SKM-1 (cell line): ENCODE measurements around the gene OR52H1.

ENCODE experiments used
- DNase-seq: peaks from one replicate; lab custom pipeline; 2025; ENCODE audit not compliant: unreplicated experiment; lab: John Stamatoyannopoulos, UW

Gene OR52H1

DNA sequence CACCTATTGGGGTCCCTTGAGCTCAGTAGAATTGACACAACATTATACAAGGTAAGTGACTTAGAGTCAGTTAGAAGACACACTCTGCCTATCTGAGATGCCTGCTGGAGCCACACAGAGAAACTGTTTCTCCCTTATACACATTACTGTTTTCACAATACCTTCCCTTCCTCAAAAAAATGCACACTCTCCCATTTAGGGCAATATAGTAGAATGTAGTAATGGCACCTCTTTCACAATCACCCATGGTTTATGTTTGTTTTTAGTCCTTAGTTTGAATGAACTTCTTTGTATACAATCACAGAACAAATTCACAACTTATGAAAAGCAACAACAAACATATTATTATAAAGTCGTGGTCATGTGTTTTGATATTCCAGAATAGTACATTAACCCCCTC lies 14.3 kb downstream of the OR52H1 start:
- DNase-seq: peak; percentile 24

DNA sequence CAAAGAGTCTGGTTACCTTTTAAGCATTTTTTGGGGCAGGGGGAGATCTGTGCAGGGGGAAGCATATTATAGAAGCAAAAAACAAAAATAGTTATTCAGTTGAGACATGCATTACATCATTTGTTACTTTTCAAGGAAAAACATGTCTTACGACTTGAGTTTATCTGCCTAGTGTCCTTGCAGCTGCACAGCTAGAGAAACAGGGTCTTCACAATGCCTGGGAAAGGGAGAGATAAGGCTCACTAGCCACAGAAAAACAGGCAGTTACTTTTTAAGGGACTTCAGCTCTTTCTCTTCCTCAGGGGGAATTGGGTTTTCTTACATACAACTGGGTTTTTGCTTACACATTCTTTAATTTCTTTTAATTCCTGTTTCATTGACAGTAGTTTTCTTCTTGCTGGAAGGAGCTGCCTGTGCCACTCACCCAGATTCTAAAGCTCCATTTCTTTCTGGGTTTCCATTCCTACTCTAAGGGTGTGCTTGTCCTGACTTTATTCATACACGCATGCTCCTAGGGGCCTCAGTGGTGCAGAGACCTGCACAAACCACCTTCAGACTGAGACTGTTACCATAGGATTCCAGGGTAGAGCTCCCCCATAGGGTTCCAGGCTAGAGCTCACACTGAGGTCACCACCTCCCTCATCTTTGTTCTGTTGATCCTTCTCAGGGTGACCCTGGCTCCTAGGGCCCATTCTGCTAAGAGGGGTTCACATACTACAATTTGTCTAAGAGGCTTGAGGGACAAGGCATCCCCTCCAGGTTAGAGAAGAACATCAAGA lies 17.1 kb downstream of the OR52H1 start:
- no peak for DNase-seq

- DNase-seq: no peak
Measured at GRCh38 chr11:5528495-5528894, 19.8 kb downstream of the OR52H1 start.

DNA sequence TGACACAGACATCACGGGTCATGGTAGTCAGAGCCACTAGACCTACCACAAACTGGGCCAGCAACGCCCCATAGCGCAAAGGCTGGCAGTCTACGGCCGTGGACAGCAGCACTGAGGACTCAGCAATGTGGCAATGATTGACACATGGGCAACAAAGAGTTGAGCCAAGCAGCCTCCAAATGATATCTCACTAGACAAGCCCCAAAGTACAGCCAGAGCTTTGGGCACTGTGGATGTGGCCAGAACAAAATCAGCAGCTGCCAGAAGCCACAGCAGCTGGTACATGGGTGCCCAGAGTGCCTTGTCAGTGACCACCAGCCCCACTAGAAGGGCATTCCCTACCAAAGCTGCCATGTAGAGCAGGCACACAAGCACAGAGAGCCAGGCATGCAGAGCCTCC lies 20.6 kb downstream of the OR52H1 start:
- DNase-seq: no peak

DNA sequence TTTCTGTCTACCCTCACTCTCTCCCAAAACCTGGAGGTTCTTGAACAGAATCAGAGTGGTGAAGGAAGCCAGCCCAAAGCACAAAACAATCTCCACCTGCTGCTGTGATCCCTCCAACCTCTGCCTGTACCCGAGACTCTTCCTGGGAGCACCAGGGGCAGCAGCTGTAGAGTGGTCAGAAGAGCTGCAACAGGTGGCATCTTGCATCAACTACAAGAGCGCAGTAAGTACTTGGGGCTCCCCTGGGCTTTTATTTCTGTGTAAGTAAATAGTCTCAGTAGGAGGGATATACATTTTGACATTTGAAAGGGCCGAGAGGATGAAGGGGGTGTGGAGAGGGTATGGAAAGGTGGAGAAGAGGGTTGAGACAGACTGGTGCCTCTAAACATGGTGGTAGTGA lies 23.6 kb downstream of the OR52H1 start:
- DNase-seq: no peak

DNA sequence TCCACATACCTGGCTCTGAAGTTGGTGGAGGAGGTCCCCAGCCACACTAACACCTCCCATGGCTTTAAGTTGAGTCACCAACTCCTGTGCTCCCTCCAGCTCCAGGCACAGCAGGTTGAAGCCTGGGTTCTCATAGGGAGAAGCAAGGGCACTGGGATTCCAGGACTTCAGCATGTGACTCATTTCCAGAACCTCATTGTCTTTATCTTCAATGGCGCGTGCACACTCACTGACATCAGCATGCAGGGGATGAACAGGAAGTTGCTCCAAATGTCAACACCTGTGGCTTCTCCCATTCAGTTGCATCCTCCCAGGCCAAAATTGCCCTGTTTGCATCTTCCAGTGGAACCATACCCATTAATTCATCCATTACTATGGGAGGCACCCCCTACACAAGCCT lies 26.0 kb downstream of the OR52H1 start:
- DNase-seq: no peak

- DNase-seq: no peak
Measured at GRCh38 chr11:5521540-5521939, 26.8 kb downstream of the OR52H1 start.

DNA sequence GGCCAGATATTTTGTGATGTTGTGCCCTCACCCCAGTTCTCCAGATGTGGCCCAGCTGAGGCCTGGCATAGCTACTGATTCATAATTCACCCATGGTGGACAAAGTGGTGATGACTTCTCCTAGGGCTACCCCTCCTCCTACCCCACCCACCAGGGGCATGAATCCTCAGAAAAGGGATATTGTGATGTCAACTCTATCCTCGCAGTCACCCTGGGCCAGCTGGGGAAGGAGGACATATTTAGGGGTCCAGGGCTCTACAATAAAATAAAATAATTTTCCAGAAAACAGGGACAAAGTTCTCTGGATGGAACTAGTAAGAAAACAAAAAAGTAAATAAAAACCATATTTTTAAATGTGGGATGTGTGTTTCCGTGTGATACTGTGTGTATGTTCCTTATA lies 31.7 kb downstream of the OR52H1 start, which contains the start of gene UBQLNL:
TSS of gene UBQLNL (minus strand) at position 101 of the 400 bp plus-strand sequence. CDS start 258 bp downstream, outside the sequence.
- no peak for DNase-seq

DNA sequence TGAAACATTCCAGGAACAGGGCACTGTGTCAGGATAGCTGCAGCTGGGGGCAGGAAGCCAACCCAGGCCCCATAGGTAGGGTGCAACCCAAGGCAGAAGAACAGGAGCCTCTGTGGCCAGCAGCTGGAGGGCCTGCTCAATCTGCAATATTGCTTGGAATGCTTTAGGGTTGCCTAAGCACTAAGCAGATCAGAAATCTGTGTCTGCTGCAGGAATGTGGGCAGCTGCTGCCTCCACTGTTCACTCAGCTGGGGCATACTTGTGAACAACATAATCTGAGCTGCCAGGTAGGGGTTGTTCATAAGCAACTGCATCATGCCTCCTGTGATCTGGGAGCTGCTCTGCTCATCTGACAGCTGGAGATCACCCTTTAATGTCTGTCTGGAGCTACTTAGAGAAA lies 33.5 kb downstream of the OR52H1 start:
- DNase-seq: no peak

DNA sequence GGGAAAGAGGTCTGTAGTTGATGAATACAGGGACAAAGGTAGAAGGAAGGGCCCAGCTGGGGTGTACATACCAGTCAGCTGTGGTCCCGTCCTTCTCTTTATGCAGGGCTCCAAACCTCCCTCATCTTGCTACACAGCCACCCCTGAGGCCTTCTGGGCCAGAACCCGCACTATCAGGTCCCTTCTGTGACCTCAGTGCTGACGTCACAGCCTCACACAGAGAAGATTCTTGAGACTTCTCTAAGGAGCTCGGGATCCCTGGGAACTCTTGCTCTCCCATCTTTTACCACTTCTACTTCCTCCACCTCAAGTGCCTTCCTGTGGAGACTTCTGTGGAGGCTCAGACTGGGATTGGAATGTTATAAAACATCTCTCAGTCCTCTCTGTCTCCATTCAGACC lies 38.5 kb downstream of the OR52H1 start, which contains the start of gene UBQLN3:
TSS of gene UBQLN3 (minus strand) at position 155 of the 400 bp plus-strand sequence. CDS start 399 bp downstream, outside the sequence.
- DNase-seq: no peak

DNA sequence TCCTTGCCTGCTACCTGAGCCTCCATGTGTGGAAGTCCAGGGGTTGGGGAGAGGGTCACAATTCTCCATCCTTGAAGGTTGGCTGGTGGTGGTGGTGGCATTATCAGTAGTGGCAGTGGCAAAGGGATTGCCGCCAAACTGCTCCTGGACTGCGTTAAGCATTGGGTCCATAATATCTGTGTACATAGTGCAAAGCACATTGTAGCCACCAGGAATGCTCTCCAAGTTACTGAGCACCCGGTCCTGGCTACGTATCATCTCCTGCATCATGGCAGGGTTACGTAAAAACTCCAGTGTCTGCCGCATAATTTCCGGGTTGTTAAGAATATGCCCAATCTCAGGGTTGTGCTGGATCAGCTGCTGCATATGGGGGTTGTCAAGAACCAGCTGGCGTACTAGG lies 39.7 kb downstream of the OR52H1 start:
- DNase-seq: no peak

- DNase-seq: no peak
Measured at GRCh38 chr11:5507933-5508305, 40.4 kb downstream of the OR52H1 start.

DNA sequence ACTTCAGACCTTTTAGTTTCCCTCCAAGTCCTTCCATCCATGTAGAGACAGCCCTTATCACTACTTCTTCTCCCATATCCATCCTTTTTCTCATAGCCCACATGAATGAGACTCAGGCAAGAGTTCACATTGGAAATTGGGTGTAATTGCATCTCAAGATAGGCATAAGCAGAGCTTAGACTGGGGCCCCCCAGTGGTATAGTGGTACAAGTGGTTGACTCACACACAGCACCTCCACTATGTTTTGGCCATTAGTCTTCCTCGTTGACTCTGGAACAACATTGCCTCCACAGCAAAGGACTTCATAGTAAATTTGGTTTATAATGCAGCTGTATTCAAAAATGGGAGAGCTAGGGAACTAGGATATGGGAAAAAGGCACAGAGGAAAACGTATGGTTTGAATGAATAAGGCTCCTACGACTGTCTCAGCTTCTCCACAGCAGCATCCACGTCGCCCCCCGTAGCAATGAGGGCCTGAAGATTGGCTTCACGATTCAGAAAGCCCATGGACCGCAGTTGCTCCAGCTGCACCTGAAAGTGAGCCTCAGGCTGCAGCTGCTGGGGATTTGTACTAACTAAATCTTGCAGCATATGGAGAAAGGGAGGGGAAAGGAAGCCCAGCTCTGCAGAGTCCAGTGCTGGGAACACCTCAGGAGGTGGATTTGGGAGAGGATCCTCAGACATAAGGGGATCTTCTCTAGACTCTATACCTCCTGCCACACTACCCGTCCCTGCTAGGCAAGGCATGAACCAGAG lies 41.0 kb downstream of the OR52H1 start:
- DNase-seq: no peak

DNA sequence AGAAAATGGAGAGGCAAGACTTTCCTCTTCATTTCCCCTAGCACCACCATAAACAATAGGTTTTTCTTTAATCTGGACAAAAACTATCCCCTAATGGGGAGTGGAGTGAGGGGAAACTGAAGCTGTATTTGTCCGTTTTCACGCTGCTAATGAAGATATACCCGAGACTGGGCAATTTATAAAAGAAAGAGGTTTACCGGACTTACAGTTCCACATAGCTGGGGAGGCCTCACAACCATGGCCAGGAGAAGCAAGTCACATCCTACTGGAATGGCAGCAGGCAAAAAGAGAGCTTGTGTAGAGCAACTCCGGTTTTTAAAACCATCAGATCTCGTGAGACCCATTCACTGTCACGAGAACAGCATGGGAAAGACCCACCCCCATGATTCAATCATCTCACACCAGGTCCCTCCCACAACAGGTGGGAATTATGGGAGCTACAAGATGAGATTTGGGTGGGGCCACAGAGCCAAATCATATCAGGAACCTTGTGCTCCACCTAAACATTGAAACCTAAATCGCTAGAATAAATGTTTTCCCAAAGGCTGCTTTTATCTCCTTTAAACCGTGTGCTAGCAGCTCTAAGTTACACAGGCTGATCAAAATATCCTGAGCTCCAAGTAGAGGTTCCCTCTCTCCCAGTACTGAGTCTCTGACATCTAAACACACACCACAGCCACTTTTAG lies 42.8 kb downstream of the OR52H1 start:
- DNase-seq: no peak

GRCh38 chr11:5504403-5504921 lies 43.9 kb downstream of the OR52H1 start:
- DNase-seq: no peak

DNA sequence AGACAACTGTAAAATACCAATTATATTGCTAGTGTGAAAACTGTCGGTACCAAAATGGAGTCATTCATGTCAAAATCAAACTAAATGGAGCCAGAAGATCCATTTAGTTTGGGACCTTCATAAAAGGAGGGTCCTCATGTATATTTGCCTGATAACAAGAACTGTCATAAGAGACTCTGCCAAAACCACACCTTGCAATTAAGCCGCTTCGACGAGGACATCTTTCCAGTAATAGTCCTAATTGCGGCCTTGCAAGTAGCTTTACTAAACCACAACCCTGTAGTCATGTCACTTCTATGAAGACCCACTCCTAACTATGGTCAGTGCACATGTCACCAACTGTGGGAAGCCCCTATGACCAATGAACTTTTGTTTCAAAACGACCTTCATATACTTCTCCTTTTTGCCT lies 47.9 kb downstream of the OR52H1 start:
- no peak for DNase-seq

DNA sequence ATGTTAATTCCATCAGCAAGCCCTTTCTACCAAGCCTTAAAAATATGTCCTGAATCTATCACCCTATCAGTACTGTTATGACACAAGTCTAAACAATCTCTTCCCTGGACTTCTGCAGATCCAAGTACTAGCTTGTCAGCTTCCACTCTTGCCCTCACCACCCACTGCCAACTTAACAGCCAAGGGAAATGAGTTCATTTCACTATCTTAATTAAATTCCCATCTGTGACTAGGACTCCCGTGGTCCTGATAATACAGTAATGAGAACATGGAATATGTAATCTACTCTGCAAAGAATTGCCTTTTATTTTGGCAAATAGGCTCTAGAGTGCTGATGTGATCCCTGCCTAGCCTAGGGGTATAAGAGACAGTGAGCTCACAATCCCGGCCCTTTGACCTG lies 48.7 kb downstream of the OR52H1 start:
- no peak for DNase-seq
